Lung (tissue), 12 donors: ENCODE results near the gene ZNF532. TPM values are rescaled to one million over a fixed set of nuclear protein-coding genes. Genes with fewer than 3 reads are reported as not detected.

ENCODE experiments used
- ATAC-seq: fragments of 200-7000 bp; cut with Tn5 transposase; one replicate; pipeline ENCODE4 v1.9.1; 2020; ENCODE audit warnings: moderate number of reproducible peaks; ENCODE audit not compliant: insufficient read depth, low FRiP score
- DNase-seq, 3 donors: peaks; one replicate each; pipeline ENCODE4 v3.0.0-alpha.2; 2013 to 2017
- H3K27ac ChIP-seq, 2 donors: one replicate each; pipeline ENCODE4 v1.5.1; 2013; ENCODE audit warnings: mild to moderate bottlenecking in 2 of 2, moderate library complexity in 2 of 2, control low read depth in 1 of 2, inconsistent platforms in 1 of 2, low read depth in 1 of 2, low read length in 1 of 2
- H3K27me3 ChIP-seq, 3 donors: one replicate each; pipeline ENCODE4 v1.5.1; 2013; ENCODE audit warnings: low read length in 2 of 3; ENCODE audit not compliant: control insufficient read depth in 3 of 3, insufficient read depth in 3 of 3
- H3K36me3 ChIP-seq, 4 donors: one replicate each; pipeline ENCODE4 v1.5.1; 2013; ENCODE audit warnings: low read length in 4 of 4, mild to moderate bottlenecking in 1 of 4, moderate library complexity in 1 of 4; ENCODE audit not compliant: control insufficient read depth in 4 of 4, insufficient read depth in 4 of 4
- H3K4me1 ChIP-seq, 5 donors: one replicate each; pipeline ENCODE4 v1.5.1; 2013; ENCODE audit warnings: low read length in 5 of 5, mild to moderate bottlenecking in 2 of 5, moderate library complexity in 1 of 5; ENCODE audit not compliant: control insufficient read depth in 5 of 5, insufficient read depth in 5 of 5
- H3K4me3 ChIP-seq: one replicate; pipeline ENCODE4 v1.5.1; 2013; ENCODE audit warnings: mild to moderate bottlenecking, control low read depth, moderate library complexity
- H3K9ac ChIP-seq, 2 donors: one replicate each; pipeline ENCODE4 v1.5.1; 2013; ENCODE audit warnings: low read length in 2 of 2, control low read depth in 1 of 2; ENCODE audit not compliant: insufficient read depth in 1 of 2
- H3K9me3 ChIP-seq, 4 donors: one replicate each; pipeline ENCODE4 v1.5.1; 2013; ENCODE audit warnings: low read length in 3 of 4, mild to moderate bottlenecking in 1 of 4, moderate library complexity in 1 of 4; ENCODE audit not compliant: control insufficient read depth in 4 of 4, insufficient read depth in 3 of 4
- whole genome bisulfite sequencing, 2 donors: extraction: QIAGEN DNeasy Blood & Tissue Kit; methylation state at CpG; one replicate each; pipeline ENCODE4 v1.1.7; 2013; 5-methylcytosine and 5-hydroxymethylcytosine counted together
- polyA plus RNA-seq, 2 donors: library from polyadenylated mRNA; stranded (reverse); fragments of 200-250 nt; gene quantifications; one replicate each; pipeline ENCODE4 v1.2.1, GENCODE V29; 2013
- total RNA-seq, 2 donors: library from RNA; depleted of rRNA in 1 of 2; stranded (reverse); fragments of >200 nt in 1 of 2; gene quantifications; one replicate each; pipeline ENCODE4 v1.2.1, GENCODE V29; 2014 to 2021
- TF ChIP-seq, protein P1 (sequence below): IDR thresholded peaks from 2 replicates; pipeline ENCODE4 v1.5.1; 2012; ENCODE audit warnings: mild to moderate bottlenecking; ENCODE audit errors: control extremely low read depth, extremely low read depth
- donor health status: control.
- donor health status: control.
- donor health status: Bipolar disorder and iron deficiency.
- donor health status: healthy.
- donor health status: DM: yes; HTN: yes; CAD: no.

Gene ZNF532
- total and polyA plus RNA-seq, 4 donors: 12.3 to 128 (median 38.6) TPM

DNA sequence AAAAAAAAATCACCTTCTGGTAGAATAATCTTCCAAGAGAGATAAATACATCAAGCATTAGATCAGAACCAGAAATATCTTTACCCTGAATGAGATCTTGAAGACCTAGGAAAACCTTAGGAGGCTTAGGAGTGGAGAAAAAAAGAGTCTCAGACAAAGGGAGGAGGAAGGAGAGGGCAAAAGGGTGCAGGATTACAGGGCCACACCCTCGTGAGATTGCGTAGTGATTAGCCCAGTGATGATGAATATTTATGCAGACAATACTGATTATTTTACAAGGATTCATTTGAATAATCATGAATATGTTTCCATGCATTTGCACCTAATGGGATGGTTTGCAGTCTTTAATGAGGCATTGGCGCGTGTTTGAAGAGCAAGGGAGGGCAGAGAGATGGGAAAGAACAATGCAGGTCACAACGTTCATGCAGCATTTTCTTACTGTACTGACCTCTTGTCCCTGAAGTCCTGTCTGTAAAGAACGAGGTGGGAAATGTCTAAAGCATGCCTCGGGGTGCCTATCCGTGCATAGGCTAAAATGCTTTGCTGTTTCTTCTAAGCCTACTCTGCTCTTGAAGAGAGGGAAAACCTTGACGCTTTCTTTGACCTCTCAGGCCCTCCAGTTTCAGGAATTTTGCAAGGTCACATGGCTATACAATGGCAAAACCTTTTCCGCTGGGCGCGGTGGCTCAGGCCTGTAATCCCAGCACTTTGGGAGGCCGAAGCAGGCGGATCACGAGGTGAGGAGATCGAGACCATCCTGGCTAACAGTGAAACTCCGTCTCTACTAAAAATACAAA, 18.6 kb upstream of the ZNF532 start:
- H3K9ac ChIP-seq: no peak overlapping the region
- no peak for ATAC-seq
- WGBS, 2 donors: 90 to 93% methylated on average over 17 of the region's 17 CpGs

DNA sequence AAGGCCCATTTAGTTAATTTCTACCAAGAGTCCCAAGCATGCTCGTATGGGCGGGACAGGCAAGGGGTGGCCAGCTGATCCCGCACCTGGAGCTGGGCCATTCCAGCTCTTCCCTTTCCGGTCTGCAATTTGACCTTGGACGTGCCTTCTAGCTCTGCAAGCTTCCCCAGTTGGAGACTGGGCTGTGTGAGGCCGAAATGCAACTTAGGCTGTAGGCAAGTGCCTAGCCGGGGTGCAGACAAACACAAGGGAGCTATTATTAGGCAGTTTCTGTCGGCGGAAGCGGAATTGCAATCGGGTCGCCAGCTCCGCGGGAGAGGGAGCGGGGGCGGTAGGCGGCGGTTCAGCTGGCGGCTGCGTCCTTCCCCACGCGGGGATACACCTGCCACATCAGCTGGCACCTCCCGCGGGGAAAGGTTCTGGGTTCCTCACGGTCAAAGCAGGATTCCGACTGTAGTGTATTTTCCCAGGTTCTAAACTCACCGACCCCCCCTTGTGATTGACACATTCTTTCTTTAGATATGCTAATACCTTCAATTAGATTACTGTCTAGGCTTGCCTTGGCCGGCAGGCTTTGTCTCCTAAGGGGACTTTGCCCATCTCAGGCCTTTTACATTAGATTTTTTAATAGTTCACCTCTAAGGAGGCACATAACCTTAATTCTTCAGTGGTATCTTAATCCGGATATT, 17.1 kb upstream of the ZNF532 start:
- Histone ChIP-seq H3K27me3 (no peaks in the 10 kb centered on the region), H3K4me3 (no peak overlapping the region), H3K36me3 (no peaks in the 10 kb centered on the region), H3K9me3 (no peaks in the 10 kb centered on the region), H3K27ac (peak overlapping the region in 1 of 2 donors; percentile 42), H3K9ac (no peak overlapping the region), H3K4me1 (peaks cover 0 to 15% (median 5%) of the 10 kb centered on the region in 5 donors)
- peak; percentile 21 to 48 (median 31) for DNase-seq
- no peak for ATAC-seq
- TF ChIP-seq, protein P1, sequence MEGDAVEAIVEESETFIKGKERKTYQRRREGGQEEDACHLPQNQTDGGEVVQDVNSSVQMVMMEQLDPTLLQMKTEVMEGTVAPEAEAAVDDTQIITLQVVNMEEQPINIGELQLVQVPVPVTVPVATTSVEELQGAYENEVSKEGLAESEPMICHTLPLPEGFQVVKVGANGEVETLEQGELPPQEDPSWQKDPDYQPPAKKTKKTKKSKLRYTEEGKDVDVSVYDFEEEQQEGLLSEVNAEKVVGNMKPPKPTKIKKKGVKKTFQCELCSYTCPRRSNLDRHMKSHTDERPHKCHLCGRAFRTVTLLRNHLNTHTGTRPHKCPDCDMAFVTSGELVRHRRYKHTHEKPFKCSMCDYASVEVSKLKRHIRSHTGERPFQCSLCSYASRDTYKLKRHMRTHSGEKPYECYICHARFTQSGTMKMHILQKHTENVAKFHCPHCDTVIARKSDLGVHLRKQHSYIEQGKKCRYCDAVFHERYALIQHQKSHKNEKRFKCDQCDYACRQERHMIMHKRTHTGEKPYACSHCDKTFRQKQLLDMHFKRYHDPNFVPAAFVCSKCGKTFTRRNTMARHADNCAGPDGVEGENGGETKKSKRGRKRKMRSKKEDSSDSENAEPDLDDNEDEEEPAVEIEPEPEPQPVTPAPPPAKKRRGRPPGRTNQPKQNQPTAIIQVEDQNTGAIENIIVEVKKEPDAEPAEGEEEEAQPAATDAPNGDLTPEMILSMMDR: no peak
- WGBS, 2 donors: 18 to 28% methylated on average over 28 to 29 of the region's 29 CpGs

More for the DNA sequence above, 18.6 kb upstream of the ZNF532 start:
- Histone ChIP-seq H3K4me3 (no peak overlapping the region), H3K27ac (no peak overlapping the region), H3K9me3 (no peaks in the 10 kb centered on the region), H3K36me3 (no peaks in the 10 kb centered on the region), H3K4me1 (peaks cover 0 to 6% (median 2%) of the 10 kb centered on the region in 5 donors), H3K27me3 (no peaks in the 10 kb centered on the region)
- no peak for DNase-seq
- TF ChIP-seq, protein P1: no peak

DNA sequence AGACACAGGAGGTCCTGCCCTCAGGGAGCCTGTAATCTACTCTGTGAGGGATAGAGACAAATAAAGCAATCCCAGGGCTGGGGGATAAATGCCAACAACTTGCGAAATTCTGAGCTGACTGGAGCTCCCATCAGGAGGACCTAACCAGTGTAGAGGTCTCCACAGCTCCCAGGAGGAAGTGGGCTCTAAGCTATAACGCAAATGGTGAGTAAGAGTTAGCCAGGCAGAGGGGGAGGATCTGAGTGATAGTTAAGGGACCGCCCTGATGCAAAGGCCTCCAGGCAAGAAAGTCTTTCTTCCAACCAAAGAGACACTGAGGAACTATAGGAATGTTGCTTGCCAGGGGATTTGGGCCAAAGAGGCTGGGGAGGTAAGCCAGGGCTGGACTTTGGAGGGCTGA, 16.0 kb upstream of the ZNF532 start:
- Histone ChIP-seq H3K36me3 (no peaks in the 10 kb centered on the region), H3K27ac (no peak overlapping the region), H3K27me3 (no peaks in the 10 kb centered on the region), H3K9me3 (no peaks in the 10 kb centered on the region), H3K9ac (no peak overlapping the region), H3K4me1 (peaks cover 0 to 15% (median 5%) of the 10 kb centered on the region in 5 donors), H3K4me3 (no peak overlapping the region)
- DNase-seq (no peak), ATAC-seq (no peak)
- 79 to 83% methylated on average over 3 of the region's 3 CpGs for WGBS, 2 donors
- TF ChIP-seq, protein P1: no peak
